ENCODE results near the gene MAK.
"Not testable (repeated sequence)": the region's sequence is repeated elsewhere in the genome, so short reads cannot be mapped to it uniquely, and the experiment has no call there.

MAK gene

GRCh38 chr6:10854922-10855632, 16.7 kb upstream of the MAK start:
- no peak overlapping the region for H3K27ac ChIP-seq
- no peak for DNase-seq (ENCODE audit: low read depth, low spot score)

DNA sequence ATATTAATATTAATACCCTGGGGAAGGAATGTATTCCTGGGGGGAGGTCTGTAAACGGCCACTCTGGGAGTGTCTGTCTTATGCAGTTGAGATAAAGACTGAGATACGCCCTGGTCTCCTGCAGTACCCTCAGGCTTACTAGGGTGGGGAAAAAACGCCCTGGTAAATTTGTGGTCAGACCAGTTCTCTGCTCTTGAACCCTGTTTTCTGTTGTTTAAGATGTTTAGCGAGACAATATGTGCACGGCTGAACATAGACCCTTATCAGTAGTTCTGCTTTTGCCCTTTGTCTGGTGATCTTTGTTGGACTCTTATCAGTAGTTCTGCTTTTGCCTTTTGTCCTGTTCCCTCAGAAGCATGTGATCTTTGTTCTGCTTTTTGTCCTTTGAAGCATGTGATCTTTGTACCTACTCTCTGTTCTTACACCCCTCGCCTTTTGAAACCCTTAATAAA, 15.5 kb upstream of the MAK start:
- not testable (repeated sequence) for DNase-seq (ENCODE audit: low read depth, low spot score); H3K27ac ChIP-seq

DNA sequence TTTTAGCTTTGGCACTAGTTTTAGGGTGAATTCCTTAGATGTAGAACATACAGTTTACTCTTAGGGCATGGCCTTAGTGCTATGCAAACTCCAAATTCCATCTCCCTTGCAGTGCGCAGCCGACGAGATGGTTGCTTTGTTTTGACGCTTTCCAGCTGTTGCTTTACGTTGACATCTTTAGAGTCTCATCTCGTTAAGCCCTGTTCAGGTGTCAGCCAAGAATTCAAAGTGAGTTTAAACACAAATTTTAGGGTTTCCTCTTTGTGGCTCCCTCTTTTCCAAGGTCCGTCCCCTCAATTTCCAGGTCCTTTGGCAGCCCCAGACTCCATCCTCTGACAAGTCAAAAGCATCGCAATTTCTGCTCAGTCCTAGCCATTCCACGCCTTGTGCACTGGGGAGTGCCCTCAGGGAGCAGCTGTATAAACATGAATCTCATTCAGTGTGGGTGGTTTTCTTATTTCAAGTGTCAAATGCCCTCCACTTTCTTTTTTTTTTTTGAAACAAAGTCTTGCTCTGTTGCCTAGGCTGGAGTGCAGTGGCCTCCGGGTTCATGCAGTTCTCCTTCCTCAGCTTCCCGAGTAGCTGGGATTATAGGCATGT, 14.1 kb upstream of the MAK start:
- DNase-seq (ENCODE audit: low read depth, low spot score): no peak
- H3K27ac ChIP-seq: no peak overlapping the region

GRCh38 chr6:10850728-10851127, 12.4 kb upstream of the MAK start:
- H3K27ac ChIP-seq: no peak overlapping the region
- DNase-seq (ENCODE audit: low read depth, low spot score): peak; percentile 18

- no peak overlapping the region for H3K27ac ChIP-seq
- no peak for DNase-seq (ENCODE audit: low read depth, low spot score)
Observed at GRCh38 chr6:10849901-10850300, 11.6 kb upstream of the MAK start.

GRCh38 chr6:10847684-10848083, 9.3 kb upstream of the MAK start:
- DNase-seq (ENCODE audit: low read depth, low spot score): no peak
- no peak overlapping the region for H3K27ac ChIP-seq

DNA sequence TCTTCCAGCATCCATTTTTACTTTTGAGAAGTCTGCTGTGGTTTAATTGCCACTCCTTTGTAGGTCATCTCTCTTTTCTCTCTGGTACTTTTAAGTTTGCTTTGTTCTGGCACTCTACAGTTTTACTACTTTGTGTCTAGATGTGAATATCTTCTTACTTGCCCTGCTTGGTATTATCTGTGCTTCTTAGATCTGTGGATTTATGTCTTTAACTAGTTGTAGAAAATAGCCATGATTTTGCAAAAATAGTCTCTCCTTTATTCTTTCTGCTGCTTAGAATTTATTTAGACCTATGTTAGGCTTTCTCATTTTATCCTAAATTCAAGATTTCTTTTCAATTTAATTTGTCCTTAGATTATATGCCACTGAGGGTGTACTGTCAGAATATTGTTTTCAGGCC, 5.2 kb upstream of the MAK start:
- H3K27ac ChIP-seq: no peak overlapping the region
- DNase-seq (ENCODE audit: low read depth, low spot score): no peak

- DNase-seq (ENCODE audit: low read depth, low spot score): no peak
- H3K27ac ChIP-seq: no peak overlapping the region
Observed at GRCh38 chr6:10838794-10839333, 525 bp upstream of the MAK start.

DNA sequence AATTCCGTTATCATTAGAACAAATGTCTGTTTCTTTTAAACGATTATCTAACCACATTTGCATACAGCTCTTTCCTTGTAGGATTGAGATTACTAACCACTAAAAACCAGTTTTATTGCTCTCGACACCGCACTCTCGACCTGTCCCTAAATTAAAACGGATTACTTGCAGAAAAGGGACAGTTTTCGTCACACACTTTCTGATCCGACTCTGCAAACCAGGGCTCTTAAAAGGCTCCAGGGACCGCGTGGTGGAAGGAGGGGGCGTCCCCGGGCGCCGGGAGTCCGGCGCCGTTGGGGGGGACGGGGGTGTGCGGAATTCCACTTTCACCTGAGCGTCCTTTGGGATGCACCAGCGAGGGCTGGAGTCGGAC, 731 bp downstream of the MAK start:
- no peak overlapping the region for H3K27ac ChIP-seq
- no peak for DNase-seq (ENCODE audit: low read depth, low spot score)

DNA sequence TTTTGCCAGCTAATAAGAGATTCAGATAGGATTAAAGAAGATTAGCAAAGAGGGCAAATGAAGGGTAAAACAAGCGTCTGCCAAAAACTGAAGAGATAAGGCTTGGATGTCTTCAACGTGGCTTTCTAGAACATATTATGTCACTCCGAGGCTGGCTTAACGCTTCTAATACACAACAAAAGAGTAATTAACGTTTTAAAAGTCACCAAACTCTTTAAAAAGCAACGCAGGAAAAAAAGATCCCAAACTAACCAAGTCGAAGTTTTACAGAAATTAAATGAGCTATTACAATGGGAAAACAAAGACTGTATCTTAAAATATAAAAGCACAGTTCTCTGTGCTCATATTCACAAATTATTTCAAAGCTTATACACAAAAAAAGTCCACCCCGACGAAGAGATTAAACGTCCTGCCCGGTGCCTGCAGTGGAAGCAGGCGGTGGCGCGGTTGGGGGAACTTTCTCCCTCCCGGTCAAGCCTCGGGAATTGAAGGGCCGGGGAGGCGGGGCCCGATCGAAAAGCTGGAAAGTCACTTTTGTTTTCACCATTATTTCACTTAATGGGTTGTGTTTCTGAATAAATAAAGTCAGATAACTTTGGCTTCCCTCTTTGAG, 1.2 kb downstream of the MAK start:
- DNase-seq (ENCODE audit: low read depth, low spot score): no peak
- H3K27ac ChIP-seq: no peak overlapping the region

DNA sequence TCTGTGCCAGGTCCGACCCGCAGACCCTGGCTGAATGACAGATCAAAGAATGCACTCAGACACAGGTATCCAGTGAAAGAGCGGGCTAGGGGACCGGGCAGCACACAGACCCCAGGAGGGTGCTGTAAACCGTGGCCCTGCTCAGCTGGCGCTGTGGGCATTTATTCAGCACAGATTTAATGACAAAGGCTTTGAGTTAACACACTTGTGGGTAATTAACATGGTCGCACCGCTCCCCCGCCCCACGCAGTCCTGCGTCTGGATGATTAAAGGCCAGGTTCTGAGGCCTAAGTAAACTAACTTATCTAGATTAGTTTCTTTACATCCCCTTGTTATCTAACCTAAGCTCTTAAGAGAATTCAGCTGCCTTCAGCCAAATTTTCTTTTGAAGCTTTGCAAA, 3.5 kb downstream of the MAK start:
- DNase-seq (ENCODE audit: low read depth, low spot score): no peak
- no peak overlapping the region for H3K27ac ChIP-seq

- H3K27ac ChIP-seq: no peak overlapping the region
- no peak for DNase-seq (ENCODE audit: low read depth, low spot score)
Observed at GRCh38 chr6:10831609-10832008, 6.7 kb downstream of the MAK start.

GRCh38 chr6:10824819-10825218, 13.5 kb downstream of the MAK start:
- no peak for DNase-seq (ENCODE audit: low read depth, low spot score)
- H3K27ac ChIP-seq: no peak overlapping the region

GRCh38 chr6:10824297-10824696, 14.0 kb downstream of the MAK start:
- DNase-seq (ENCODE audit: low read depth, low spot score): no peak
- no peak overlapping the region for H3K27ac ChIP-seq

GRCh38 chr6:10814176-10814575, 24.2 kb downstream of the MAK start:
- not testable (repeated sequence) for DNase-seq (ENCODE audit: low read depth, low spot score); H3K27ac ChIP-seq

- no peak overlapping the region for H3K27ac ChIP-seq
- DNase-seq (ENCODE audit: low read depth, low spot score): no peak
Observed at GRCh38 chr6:10809098-10809497, 29.2 kb downstream of the MAK start.

- H3K27ac ChIP-seq: no peak overlapping the region
- DNase-seq (ENCODE audit: low read depth, low spot score): no peak
Observed at GRCh38 chr6:10808376-10808775, 30.0 kb downstream of the MAK start.

DNA sequence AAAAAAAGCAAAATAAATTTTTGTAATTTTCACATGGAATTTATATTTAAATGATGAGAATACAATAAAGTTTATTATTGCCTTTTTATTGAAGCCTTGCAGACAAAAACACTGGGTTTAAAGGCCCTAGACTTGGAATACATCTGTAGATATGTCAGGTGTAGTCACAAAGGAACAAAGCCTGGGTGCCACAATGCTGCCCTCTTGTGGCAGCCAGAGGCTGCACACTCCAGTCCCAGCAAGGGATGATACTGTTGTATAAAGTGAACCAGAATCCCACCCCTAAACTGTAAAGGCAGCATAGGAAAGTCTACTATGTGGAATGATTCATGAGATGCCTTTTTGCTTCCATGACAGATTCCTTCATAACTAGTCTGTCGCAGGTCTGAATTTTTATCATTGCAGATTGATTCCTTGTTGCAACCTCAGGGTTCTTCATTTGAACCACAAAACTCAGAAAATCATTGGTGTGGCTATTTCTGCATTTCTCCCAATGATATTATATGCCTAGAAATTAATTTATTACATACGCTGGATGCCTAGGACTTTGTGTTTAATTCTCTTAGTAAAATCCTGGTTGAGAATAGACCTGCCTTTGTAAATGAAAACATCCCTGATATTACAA, 37.0 kb downstream of the MAK start:
- no peak overlapping the region for H3K27ac ChIP-seq
- DNase-seq (ENCODE audit: low read depth, low spot score): no peak

DNA sequence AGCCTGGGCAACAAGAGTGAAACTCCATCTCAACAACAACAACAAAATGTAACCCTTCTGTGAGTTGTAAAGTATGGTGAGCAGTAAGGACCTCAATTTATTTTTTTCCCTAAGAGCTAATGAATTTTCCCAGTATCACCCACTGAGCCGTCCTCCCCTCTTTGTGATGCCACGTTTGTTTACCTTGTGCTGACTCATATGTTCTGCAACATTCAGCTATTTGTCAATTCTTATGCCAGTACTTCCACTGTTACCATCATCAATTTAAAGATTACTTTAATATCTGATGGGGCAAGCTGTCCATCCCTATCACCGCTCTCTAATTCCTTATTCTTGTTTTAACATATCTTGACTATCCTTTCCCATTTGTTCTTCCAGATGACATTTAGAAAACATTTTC, 37.5 kb downstream of the MAK start:
- no peak overlapping the region for H3K27ac ChIP-seq
- peak; percentile 29 for DNase-seq (ENCODE audit: low read depth, low spot score)

DNA sequence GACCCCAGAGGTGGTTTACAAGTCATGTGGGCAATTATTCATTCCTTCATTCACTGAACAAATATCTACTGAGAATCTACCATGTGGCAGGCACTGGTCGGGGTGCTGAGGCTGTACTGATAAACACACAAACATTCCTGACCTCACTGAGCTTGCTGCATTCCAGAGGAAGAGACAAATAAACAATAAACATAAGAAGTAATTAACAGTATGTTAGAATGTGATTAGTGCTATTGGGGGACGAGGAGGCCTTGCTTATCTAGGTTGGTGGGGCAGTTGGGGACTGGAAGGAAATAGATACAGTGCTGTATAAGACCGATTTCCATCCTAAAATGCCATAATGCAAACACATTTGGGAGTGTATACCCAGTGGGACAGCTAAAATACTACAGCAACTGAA, 44.1 kb downstream of the MAK start:
- no peak for DNase-seq (ENCODE audit: low read depth, low spot score)

DNA sequence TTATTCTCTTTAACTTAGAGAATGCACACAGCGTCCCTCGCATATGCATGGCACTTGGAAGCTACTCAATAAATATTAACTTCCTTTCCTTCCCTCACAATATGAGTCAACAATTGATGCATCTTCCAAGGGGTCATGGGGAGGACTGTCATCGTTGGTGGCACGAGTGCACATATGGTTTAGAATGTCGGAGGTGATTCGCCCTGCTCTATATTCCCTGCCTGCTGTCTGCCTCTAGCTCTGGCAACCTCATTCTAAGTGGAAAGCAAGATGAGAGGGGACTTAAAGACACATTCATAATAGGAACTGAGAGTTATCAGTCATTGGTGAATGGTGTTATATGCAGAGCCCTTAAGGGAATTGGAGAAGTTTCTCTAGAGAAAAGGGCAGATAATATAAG, 44.6 kb downstream of the MAK start:
- H3K27ac ChIP-seq: no peak overlapping the region
- DNase-seq (ENCODE audit: low read depth, low spot score): no peak

More for the DNA sequence above, 44.1 kb downstream of the MAK start:
- H3K27ac ChIP-seq: no peak overlapping the region
